Measurements from ENCODE around the gene UCMA. TPM values are rescaled to one million over a fixed set of nuclear protein-coding genes. Genes with fewer than 3 reads are reported as not detected.

UCMA gene
- total RNA-seq, 4 donors from 2014 or later = not detected

DNA sequence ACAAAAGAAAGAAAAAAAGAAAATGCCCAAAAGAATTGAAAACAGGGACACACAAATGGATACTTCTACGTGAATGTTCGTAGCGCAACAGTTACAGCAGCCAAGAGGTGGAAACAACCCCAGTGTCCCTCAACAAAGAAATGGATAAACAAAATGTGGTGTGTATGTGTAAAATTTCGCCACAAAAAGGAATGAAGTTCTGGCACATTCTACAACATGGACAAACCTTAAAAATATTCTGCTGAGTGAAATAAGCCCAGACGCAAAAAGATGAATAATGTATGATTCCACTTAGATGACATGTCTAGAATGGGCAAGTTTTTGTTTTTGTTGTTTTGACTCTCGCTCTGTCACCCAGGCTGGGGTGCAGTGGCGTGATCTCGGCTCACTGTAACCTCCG, 10.9 kb downstream of the UCMA start:
- TF ChIP-seq, protein P1, sequence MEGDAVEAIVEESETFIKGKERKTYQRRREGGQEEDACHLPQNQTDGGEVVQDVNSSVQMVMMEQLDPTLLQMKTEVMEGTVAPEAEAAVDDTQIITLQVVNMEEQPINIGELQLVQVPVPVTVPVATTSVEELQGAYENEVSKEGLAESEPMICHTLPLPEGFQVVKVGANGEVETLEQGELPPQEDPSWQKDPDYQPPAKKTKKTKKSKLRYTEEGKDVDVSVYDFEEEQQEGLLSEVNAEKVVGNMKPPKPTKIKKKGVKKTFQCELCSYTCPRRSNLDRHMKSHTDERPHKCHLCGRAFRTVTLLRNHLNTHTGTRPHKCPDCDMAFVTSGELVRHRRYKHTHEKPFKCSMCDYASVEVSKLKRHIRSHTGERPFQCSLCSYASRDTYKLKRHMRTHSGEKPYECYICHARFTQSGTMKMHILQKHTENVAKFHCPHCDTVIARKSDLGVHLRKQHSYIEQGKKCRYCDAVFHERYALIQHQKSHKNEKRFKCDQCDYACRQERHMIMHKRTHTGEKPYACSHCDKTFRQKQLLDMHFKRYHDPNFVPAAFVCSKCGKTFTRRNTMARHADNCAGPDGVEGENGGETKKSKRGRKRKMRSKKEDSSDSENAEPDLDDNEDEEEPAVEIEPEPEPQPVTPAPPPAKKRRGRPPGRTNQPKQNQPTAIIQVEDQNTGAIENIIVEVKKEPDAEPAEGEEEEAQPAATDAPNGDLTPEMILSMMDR (IDR thresholded peaks at IDR 0.05 in 4 of 5, conservative IDR thresholded peaks at IDR 0.05 in 1 of 5) = no peak
- TF ChIP-seq POLR2A (IDR thresholded peaks at IDR 0.05) = no peak
- H3K4me1 ChIP-seq = peaks cover 14 to 23% of the 10 kb centered on the region in 2 donors
- no peaks in the 10 kb centered on the region for H3K9me3 ChIP-seq
- in situ Hi-C loops (cut with MboI; ENCODE audit: low sequenced_read_pairs in 4 of 4) = no loop called here
- no peak overlapping the region for H3K27ac ChIP-seq
- no peak for DNase-seq
- intact Hi-C loops (cut with DNase I; ENCODE audit: low total_unique reads) = loop anchor here (5.0 kb wide), 1 partner anchor 74 kb away; no protein-coding TSS in a partner anchor
- no peak overlapping the region for H3K4me3 ChIP-seq
- no peak for ATAC-seq
- no peaks in the 10 kb centered on the region for H3K36me3 ChIP-seq
- H3K27me3 ChIP-seq = no peaks in the 10 kb centered on the region

DNA sequence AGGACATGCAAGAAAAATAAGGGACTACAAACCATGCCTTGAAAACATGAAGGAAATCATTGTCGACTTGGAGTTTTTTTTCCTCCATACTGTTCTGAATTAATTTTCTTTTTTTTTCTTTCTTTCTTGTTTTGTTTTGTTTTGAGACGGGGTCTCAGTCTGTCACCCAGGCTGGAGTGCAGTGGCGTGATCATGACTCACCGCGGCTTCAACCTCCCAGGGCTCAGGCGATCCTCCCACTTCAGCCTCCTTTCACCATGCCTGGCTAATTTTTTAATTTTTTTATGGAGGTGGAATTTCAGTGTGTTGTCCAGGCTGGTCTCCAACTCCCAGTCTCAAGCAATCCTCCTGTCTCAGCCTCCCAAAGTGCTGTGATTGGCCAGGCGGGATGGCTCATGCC, 11.6 kb downstream of the UCMA start:
- in situ Hi-C loops (cut with MboI; ENCODE audit: low sequenced_read_pairs in 4 of 4) = no loop called here
- no peaks in the 10 kb centered on the region for H3K36me3 ChIP-seq
- H3K27me3 ChIP-seq = no peaks in the 10 kb centered on the region
- H3K4me1 ChIP-seq = peaks cover 14 to 23% of the 10 kb centered on the region in 2 donors
- ATAC-seq (no peak), DNase-seq (no peak)
- no peaks in the 10 kb centered on the region for H3K9me3 ChIP-seq
- TF ChIP-seq, protein P1 (IDR thresholded peaks at IDR 0.05 in 4 of 5, conservative IDR thresholded peaks at IDR 0.05 in 1 of 5) = no peak
- no peak for TF ChIP-seq POLR2A (IDR thresholded peaks at IDR 0.05)
- no peak overlapping the region for H3K27ac ChIP-seq
- H3K4me3 ChIP-seq = no peak overlapping the region
- intact Hi-C loops (cut with DNase I; ENCODE audit: low total_unique reads) = loop anchor here (5.0 kb wide), 1 partner anchor 75 kb away; no protein-coding TSS in a partner anchor

DNA sequence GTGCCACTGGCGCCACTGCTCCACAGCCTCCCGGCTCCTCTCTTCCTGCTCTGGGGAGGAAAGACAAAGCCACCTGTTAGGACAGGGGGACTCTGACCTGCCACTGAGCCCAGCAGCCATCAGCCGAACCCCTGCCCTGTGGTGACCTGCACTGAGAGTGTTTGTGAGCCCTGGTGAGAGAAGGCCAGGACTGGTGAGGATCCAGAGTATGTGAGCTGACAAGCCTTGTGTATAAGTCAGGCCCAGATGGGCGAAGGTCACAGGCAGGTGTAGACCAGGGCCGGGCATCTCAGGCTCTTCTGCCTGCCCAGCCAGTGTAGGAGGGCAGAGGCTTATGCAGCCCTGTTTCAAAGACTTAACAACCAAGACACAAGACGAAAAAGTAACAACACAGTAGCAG, 12.0 kb downstream of the UCMA start:
- H3K27me3 ChIP-seq = no peaks in the 10 kb centered on the region

DNA sequence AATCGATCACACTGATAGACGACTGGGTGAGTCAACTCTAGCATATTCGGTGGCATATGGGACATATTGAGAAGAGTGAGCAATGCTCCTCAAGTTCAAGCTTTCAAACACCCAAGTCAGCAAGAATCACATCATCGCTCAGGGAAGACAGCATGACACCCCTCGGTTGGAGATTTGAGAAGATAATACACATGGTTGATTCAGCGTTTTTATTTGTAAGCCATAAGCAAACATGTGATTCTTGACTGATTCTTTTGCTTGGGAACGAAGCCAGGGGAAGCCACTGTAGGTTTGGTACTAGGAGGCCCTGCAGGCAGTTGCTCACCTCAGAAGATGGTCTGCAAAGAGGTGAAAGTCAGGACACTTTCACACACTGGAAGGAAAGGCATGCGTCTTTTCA, 12.6 kb downstream of the UCMA start:
- no peaks in the 10 kb centered on the region for H3K9me3 ChIP-seq
- in situ Hi-C loops (cut with MboI; ENCODE audit: low sequenced_read_pairs in 4 of 4) = no loop called here

More for the DNA sequence above, 12.0 kb downstream of the UCMA start:
- ATAC-seq = no peak
- H3K4me1 ChIP-seq = peaks cover 14 to 23% of the 10 kb centered on the region in 2 donors
- H3K4me3 ChIP-seq = no peak overlapping the region
- H3K27ac ChIP-seq = no peak overlapping the region
- intact Hi-C loops (cut with DNase I; ENCODE audit: low total_unique reads) = loop anchor here (5.0 kb wide), 1 partner anchor 75 kb away; no protein-coding TSS in a partner anchor
- no peaks in the 10 kb centered on the region for H3K36me3 ChIP-seq
- no peak for DNase-seq
- TF ChIP-seq POLR2A (IDR thresholded peaks at IDR 0.05) = no peak
- TF ChIP-seq, protein P1 (IDR thresholded peaks at IDR 0.05 in 4 of 5, conservative IDR thresholded peaks at IDR 0.05 in 1 of 5) = no peak
- in situ Hi-C loops (cut with MboI; ENCODE audit: low sequenced_read_pairs in 4 of 4) = no loop called here
- no peaks in the 10 kb centered on the region for H3K9me3 ChIP-seq

DNA sequence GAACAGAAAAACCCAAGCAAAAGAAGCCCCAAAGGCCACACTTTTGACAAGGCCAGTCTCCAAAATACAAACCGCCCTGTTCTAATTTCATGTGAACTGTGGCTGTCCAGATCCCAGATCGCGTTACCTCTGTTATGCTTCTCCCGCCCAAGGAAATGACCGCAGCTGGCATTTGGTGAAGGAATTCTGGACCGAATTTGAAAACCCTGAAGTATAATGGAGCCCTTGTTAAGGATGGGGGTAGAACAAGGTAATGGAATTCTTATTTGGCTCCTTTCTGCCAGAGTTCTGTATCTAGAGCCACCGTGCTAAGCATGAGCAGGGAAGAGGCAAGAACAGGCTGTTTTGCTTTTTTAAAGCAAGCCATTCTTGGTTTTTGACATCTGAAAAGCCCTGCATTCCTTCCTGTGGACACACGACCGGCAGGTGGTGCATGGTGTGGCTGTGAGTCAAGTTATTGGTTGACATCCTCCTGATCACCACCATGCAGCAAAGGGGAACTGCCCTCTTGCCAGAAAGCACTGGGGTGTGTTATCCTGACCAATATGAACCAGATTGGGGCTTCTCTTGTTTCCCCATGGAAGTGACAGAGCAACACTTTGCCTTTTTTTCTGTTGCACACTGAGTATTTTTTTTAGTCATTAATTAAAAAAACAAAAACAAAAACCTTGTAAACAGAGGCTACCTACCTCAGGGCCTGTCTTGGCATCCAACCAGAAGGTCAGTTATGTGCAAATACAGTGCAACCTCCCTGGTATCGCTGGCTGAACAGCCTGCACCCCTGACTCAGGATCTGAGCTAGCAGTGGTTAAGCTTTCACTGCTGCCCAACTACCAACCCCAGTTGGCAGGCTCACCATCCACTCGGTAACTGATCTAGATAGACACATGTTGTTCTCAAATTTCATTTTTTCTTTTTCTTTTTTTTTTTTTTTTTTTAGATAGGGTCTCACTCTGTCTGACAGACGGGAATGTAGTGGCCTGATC, 14.2 kb downstream of the UCMA start:
- in situ Hi-C loops (cut with MboI; ENCODE audit: low sequenced_read_pairs in 4 of 4) = no loop called here
- peak overlapping the region in 3 of 4 donors; percentile 4 to 9 (median 4) for H3K4me3 ChIP-seq
- no peak for TF ChIP-seq POLR2A (IDR thresholded peaks at IDR 0.05)
- TF ChIP-seq, protein P1 (IDR thresholded peaks at IDR 0.05 in 4 of 5, conservative IDR thresholded peaks at IDR 0.05 in 1 of 5) = peak in 2 of 5 experiments; percentile 11 to 20
- DNase-seq (peak; percentile 74), ATAC-seq (peak; percentile 94)
- H3K27me3 ChIP-seq = no peaks in the 10 kb centered on the region
- H3K4me1 ChIP-seq = peaks cover 20 to 23% of the 10 kb centered on the region in 2 donors
- no peaks in the 10 kb centered on the region for H3K36me3 ChIP-seq
- intact Hi-C loops (cut with DNase I; ENCODE audit: low total_unique reads) = loop anchor here (2.0 to 5.0 kb wide), 3 partner anchors 35 to 77 kb away; no protein-coding TSS in a partner anchor
- H3K27ac ChIP-seq = peak overlapping the region; percentile 65 to 84 (median 78)
- no peaks in the 10 kb centered on the region for H3K9me3 ChIP-seq

More for the DNA sequence above, 12.6 kb downstream of the UCMA start:
- DNase-seq (no peak), ATAC-seq (no peak)
- no peak overlapping the region for H3K27ac ChIP-seq
- H3K27me3 ChIP-seq = no peaks in the 10 kb centered on the region
- no peaks in the 10 kb centered on the region for H3K36me3 ChIP-seq
- TF ChIP-seq POLR2A (IDR thresholded peaks at IDR 0.05) = no peak
- intact Hi-C loops (cut with DNase I; ENCODE audit: low total_unique reads) = loop anchor here (2.0 to 5.0 kb wide), 2 partner anchors 37 to 76 kb away; no protein-coding TSS in a partner anchor
- peaks cover 17 to 23% of the 10 kb centered on the region in 2 donors for H3K4me1 ChIP-seq
- no peak overlapping the region for H3K4me3 ChIP-seq
